ENCODE results near the gene BAAT.

DNA sequence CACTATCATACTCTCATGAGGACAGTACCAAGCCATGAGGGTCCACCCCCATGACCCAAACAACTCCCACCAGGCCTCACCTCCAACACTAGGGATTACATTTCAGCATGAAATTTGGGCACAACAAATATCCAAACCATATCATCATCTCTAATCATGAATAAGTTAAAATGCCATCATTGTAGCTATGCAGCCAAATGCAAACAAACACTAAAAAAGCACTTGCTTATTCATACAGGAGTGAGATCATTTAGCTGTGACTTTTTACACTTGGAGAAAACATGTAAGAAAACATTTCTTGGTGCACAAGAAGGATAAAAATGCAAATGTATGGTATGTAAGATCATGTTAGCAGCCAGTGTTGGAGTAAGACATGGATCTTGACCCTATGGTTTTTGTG, 24.2 kb downstream of the BAAT start:
- TF ChIP-seq, protein P1, sequence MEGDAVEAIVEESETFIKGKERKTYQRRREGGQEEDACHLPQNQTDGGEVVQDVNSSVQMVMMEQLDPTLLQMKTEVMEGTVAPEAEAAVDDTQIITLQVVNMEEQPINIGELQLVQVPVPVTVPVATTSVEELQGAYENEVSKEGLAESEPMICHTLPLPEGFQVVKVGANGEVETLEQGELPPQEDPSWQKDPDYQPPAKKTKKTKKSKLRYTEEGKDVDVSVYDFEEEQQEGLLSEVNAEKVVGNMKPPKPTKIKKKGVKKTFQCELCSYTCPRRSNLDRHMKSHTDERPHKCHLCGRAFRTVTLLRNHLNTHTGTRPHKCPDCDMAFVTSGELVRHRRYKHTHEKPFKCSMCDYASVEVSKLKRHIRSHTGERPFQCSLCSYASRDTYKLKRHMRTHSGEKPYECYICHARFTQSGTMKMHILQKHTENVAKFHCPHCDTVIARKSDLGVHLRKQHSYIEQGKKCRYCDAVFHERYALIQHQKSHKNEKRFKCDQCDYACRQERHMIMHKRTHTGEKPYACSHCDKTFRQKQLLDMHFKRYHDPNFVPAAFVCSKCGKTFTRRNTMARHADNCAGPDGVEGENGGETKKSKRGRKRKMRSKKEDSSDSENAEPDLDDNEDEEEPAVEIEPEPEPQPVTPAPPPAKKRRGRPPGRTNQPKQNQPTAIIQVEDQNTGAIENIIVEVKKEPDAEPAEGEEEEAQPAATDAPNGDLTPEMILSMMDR (conservative IDR thresholded peaks at IDR 0.05): no peak
- TF ChIP-seq EZH2 (IDR thresholded peaks at IDR 0.05; ENCODE audit: low read depth): no peak
